Stimulated activated CD8-positive, alpha-beta memory T cell treated with anti-CD3 and anti-CD28 coated beads, Interleukin-2, amount 100 ng/mL, for 48 hours (primary cell): ENCODE results near the gene NPIPB2.

ENCODE experiments used
- DNase-seq, 2 donors: peaks; one replicate each; pipeline ENCODE4 v3.0.0-alpha.2; 2020; ENCODE audit warnings: low read depth in 2 of 2

NPIPB2 gene

GRCh38 chr16:11901091-11901490 is 40.8 kb downstream of the NPIPB2 start:
- DNase-seq: no peak

DNA sequence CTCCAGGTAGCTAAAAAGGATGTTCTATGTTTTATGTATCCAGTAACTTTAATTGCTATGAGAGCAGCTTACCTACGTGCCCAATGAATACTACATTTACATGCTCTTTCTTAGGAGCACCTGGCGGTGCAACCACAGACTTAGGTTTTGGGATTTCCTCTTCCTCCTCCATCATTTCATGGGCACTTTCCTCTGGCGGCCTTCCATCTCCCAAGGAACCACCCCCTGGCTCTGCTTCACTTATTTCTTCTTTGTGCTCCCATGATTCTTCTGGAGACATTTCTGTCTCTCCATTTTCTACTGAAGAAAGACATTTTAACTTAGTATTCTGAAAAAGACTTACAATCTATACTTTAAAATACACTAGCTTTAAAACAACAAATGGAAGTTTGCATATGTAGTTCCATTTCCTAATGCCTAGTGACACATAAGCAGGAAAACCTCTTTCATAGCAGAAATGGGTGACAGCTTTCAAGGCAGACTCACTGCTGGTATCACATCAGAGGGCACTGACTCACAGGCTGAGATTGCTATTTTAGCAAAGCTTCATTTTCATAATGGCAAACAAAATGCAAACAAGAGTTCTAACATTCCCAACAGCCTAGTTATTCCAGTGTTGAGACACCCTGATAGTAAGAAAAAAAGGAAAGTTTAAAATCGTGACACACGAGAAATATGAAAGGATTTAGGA is 45.2 kb downstream of the NPIPB2 start:
- no peak for DNase-seq

GRCh38 chr16:11893571-11893970 is 48.3 kb downstream of the NPIPB2 start:
- DNase-seq: no peak

GRCh38 chr16:11892761-11893160 is 49.1 kb downstream of the NPIPB2 start:
- no peak for DNase-seq

- no peak for DNase-seq
Observed at GRCh38 chr16:11890231-11890965, 51.4 kb downstream of the NPIPB2 start.

GRCh38 chr16:11886881-11887280 is 55.0 kb downstream of the NPIPB2 start:
- no peak for DNase-seq

- DNase-seq: no peak
Observed at GRCh38 chr16:11884035-11884434, 57.8 kb downstream of the NPIPB2 start.

GRCh38 chr16:11880007-11880406 is 61.8 kb downstream of the NPIPB2 start:
- DNase-seq: no peak

- no peak for DNase-seq
Observed at GRCh38 chr16:11877374-11877773, 64.5 kb downstream of the NPIPB2 start.
